ENCODE results near the gene XRCC2. TPM values are rescaled to one million over a fixed set of nuclear protein-coding genes. Genes with fewer than 3 reads are reported as not detected.

The XRCC2 gene
- total and polyA plus RNA-seq, 2 experiments from 2014 or later = 18.9 to 33.2 TPM

DNA sequence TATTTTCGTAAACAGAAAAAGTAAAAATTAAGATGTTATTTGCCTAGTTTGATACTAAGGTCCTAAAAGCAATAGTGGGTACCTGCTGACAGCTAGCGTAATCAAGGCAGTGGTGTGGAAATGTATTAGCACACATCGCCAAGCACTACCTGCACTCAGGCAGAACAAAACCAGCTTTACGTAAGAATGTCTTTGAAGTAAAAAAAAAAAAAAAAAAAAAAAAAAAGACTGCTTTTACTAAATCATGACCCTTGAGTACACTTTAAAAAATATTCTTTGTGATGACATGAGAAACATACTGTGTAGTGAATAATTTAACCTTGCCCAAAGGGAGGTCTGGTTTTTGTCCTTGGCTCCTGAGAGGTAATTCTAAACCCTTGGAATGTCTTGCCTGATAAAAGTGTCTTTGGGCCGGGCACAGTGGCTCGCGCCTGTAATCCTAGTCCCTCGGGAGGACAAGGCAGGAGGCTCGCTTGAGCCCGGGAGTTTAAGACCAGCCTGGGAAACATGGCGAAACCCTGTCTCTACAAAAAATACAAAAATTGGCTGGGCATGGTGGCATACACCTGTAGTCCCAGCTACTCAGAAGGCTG lies 12.7 kb downstream of the XRCC2 start:
- no peaks in the 10 kb centered on the region for H3K27me3 ChIP-seq (ENCODE audit: insufficient read depth)
- peak; percentile 53; the same call in 2 of the 3 replicates for ATAC-seq
- peaks cover 98% of the 10 kb centered on the region for H3K79me2 ChIP-seq (replicated peaks; ENCODE audit: insufficient read depth)
- no peak overlapping the region for H3K27ac Mint-ChIP-seq
- H3K4me1 Mint-ChIP-seq = peaks cover 5% of the 10 kb centered on the region; the same call in 1 of the 3 replicates
- no peak overlapping the region for H2AFZ ChIP-seq
- peaks cover 71% of the 10 kb centered on the region for H4K20me1 ChIP-seq (replicated peaks; ENCODE audit: insufficient read depth)
- no peaks in the 10 kb centered on the region; the same call in 1 of the 2 replicates for H3F3A ChIP-seq (replicated peaks; ENCODE audit: low read depth)
- H3K4me1 ChIP-seq (ENCODE audit: insufficient read depth) = no peaks in the 10 kb centered on the region
- H3K9me3 Mint-ChIP-seq = no peaks in the 10 kb centered on the region
- peaks cover 28% of the 10 kb centered on the region for H3K36me3 ChIP-seq (ENCODE audit: insufficient read depth)
- H3K4me2 ChIP-seq = no peak overlapping the region
- H3K27ac ChIP-seq (ENCODE audit: low read depth) = no peak overlapping the region
- no peak overlapping the region for H3K4me3 ChIP-seq
- H3K36me3 Mint-ChIP-seq (ENCODE audit: low read depth) = peaks cover 68% of the 10 kb centered on the region
- peaks cover 2% of the 10 kb centered on the region for H3K27me3 Mint-ChIP-seq (ENCODE audit: insufficient read depth, low read depth, poor library complexity)
- TF ChIP-seq ZNF331 (CRISPR knock-in tag; IDR thresholded peaks at IDR 0.05; ENCODE audit: low read depth) (no peak), NANOG (IDR thresholded peaks at IDR 0.05; ENCODE audit: borderline replicate concordance) (no peak)
- TF ChIP-seq, protein P1, sequence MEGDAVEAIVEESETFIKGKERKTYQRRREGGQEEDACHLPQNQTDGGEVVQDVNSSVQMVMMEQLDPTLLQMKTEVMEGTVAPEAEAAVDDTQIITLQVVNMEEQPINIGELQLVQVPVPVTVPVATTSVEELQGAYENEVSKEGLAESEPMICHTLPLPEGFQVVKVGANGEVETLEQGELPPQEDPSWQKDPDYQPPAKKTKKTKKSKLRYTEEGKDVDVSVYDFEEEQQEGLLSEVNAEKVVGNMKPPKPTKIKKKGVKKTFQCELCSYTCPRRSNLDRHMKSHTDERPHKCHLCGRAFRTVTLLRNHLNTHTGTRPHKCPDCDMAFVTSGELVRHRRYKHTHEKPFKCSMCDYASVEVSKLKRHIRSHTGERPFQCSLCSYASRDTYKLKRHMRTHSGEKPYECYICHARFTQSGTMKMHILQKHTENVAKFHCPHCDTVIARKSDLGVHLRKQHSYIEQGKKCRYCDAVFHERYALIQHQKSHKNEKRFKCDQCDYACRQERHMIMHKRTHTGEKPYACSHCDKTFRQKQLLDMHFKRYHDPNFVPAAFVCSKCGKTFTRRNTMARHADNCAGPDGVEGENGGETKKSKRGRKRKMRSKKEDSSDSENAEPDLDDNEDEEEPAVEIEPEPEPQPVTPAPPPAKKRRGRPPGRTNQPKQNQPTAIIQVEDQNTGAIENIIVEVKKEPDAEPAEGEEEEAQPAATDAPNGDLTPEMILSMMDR (conservative IDR thresholded peaks at IDR 0.05; ENCODE audit: low read depth in 2 of 2) = no peak
- peak; percentile 23 for DNase-seq (ENCODE audit: low spot score)
- no peak overlapping the region for H3K4me3 Mint-ChIP-seq
- no peaks in the 10 kb centered on the region for H3K9me2 ChIP-seq (ENCODE audit: insufficient read depth)

DNA sequence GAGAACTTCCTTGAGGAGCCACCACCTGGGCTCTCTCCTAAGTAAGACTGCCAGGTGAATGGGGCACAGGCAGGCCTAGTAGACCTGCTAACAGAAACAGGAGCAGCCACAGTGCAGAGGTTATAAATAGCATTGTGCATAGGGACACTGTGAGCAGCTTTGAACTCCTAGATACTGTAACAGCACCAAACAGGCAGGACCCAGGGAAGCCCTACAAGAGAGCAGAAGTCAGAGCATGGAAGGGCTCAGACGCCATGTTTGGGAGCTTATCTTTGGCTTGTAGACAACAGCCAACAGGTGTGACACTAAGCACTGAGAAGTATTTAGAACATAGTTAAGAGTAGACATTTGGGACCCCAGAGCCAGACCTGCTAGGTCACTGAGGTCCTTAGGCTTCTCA lies 14.5 kb downstream of the XRCC2 start:
- Histone ChIP-seq H3K79me2 (replicated peaks; ENCODE audit: insufficient read depth) (peaks cover 96% of the 10 kb centered on the region), H2AFZ (no peak overlapping the region), H3K4me3 (no peak overlapping the region), H3K9me2 (ENCODE audit: insufficient read depth) (no peaks in the 10 kb centered on the region), H3K4me1 (ENCODE audit: insufficient read depth) (no peaks in the 10 kb centered on the region), H3K4me2 (no peak overlapping the region), H3F3A (replicated peaks; ENCODE audit: low read depth) (no peaks in the 10 kb centered on the region; the same call in 1 of the 2 replicates), H3K36me3 (ENCODE audit: insufficient read depth) (peaks cover 38% of the 10 kb centered on the region), H4K20me1 (replicated peaks; ENCODE audit: insufficient read depth) (peaks cover 72% of the 10 kb centered on the region), H3K27ac (ENCODE audit: low read depth) (no peak overlapping the region), H3K27me3 (ENCODE audit: insufficient read depth) (no peaks in the 10 kb centered on the region)
- DNase-seq (ENCODE audit: low spot score) = no peak
- Mint-ChIP-seq H3K4me1 (peaks cover 5% of the 10 kb centered on the region; the same call in 1 of the 3 replicates), H3K4me3 (no peak overlapping the region), H3K9me3 (no peaks in the 10 kb centered on the region), H3K27me3 (ENCODE audit: insufficient read depth, low read depth, poor library complexity) (peaks cover 2% of the 10 kb centered on the region), H3K36me3 (ENCODE audit: low read depth) (peaks cover 69% of the 10 kb centered on the region), H3K27ac (no peak overlapping the region)
- no peak; the same call in 2 of the 3 replicates for ATAC-seq
- TF ChIP-seq ZNF114 (CRISPR knock-in tag; IDR thresholded peaks at IDR 0.05) (no peak), CREB1 (CRISPR knock-in tag; IDR thresholded peaks at IDR 0.05; ENCODE audit: low read depth) (no peak), NANOG (IDR thresholded peaks at IDR 0.05; ENCODE audit: borderline replicate concordance) (no peak), ZNF331 (CRISPR knock-in tag; IDR thresholded peaks at IDR 0.05; ENCODE audit: low read depth) (no peak), EZH2 (IDR thresholded peaks at IDR 0.05; ENCODE audit: low read depth, unreplicated experiment) (no peak), POLR2AphosphoS5 (IDR thresholded peaks at IDR 0.05; ENCODE audit: low read depth) (no peak), STAT1 (IDR thresholded peaks at IDR 0.05; ENCODE audit: unreplicated experiment) (no peak), ZNF462 (CRISPR knock-in tag; IDR thresholded peaks at IDR 0.05) (no peak)
- TF ChIP-seq, protein P2, sequence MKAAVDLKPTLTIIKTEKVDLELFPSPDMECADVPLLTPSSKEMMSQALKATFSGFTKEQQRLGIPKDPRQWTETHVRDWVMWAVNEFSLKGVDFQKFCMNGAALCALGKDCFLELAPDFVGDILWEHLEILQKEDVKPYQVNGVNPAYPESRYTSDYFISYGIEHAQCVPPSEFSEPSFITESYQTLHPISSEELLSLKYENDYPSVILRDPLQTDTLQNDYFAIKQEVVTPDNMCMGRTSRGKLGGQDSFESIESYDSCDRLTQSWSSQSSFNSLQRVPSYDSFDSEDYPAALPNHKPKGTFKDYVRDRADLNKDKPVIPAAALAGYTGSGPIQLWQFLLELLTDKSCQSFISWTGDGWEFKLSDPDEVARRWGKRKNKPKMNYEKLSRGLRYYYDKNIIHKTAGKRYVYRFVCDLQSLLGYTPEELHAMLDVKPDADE (IDR thresholded peaks at IDR 0.05) = no peak

Measured in GM23338 (cell line).